GM12878 (cell line): ENCODE results near the gene BCAN. TPM values are rescaled to one million over a fixed set of nuclear protein-coding genes. Genes with fewer than 3 reads are reported as not detected.

Experiments
- ATAC-seq: fragments of 200-7000 bp; cut with Tn5 transposase; 3 replicates; pipeline ENCODE4 v1.9.1; 2020; ENCODE audit warnings: mild to moderate bottlenecking, moderate library complexity
- BruUV-seq: library from RNA; stranded (reverse); fragments of 400-500 nt; replicated peaks from 2 replicates; lab custom pipeline; 2021; lab: Mats Ljungman, UMichigan
- CTCF ChIA-PET: fragments of 300-600 bp; sonication (Branson Sonifier 250); formaldehyde crosslinking; extraction: SDS; loops from one replicate; lab custom pipeline; 2021; ENCODE audit warnings: inconsistent platforms; lab: Yijun Ruan, JAX
- POLR2A ChIA-PET: fragments of 350-600 bp; formaldehyde crosslinking; extraction: SDS; loops from one replicate; lab custom pipeline; 2021; ENCODE audit warnings: inconsistent platforms; lab: Charles Lee
- RAD21 ChIA-PET: fragments of 300-600 bp; sonication (Branson Sonifier 250); formaldehyde crosslinking; loops from one replicate; lab custom pipeline; 2023; ENCODE audit warnings: antibody characterized with exemption; ENCODE audit not compliant: unreplicated experiment; lab: Charles Lee
- SMC1A ChIA-PET: fragments of 300-600 bp; sonication (Branson Sonifier 250); formaldehyde crosslinking; loops from one replicate; lab custom pipeline; 2023; ENCODE audit not compliant: unreplicated experiment, uncharacterized antibody; lab: Charles Lee
- DNase-seq: peaks from one replicate; pipeline ENCODE4 v3.0.0-alpha.2; 2011; ENCODE audit warnings: low read depth, low spot score
- FAIRE-seq: peaks from 3 replicates; lab custom pipeline; 2011; peaks lifted over from hg19 to GRCh38; lab: Jason Lieb, UNC
- H2AFZ ChIP-seq: 2 replicates; pipeline ENCODE4 v1.6.0; 2011; ENCODE audit warnings: low read depth, low read length, control low read depth; ENCODE audit not compliant: control insufficient read depth
- H3K27ac ChIP-seq: 2 replicates; pipeline ENCODE4 v1.5.1; 2011; ENCODE audit warnings: control low read depth; ENCODE audit not compliant: control insufficient read depth, insufficient read depth
- H3K27me3 ChIP-seq, 2 experiments: replicated peaks in 1 of 2; 2 replicates each; pipeline versions ENCODE4 v1.6.0 to v1.6.1; 2011; ENCODE audit warnings: low read length in 1 of 2; ENCODE audit not compliant: control insufficient read depth in 2 of 2, insufficient read depth in 2 of 2
- H3K36me3 ChIP-seq, 2 experiments: 2 replicates each; pipeline ENCODE4 v1.5.1; 2011; ENCODE audit warnings: low read length in 1 of 2; ENCODE audit not compliant: control insufficient read depth in 2 of 2, insufficient read depth in 2 of 2
- H3K4me1 ChIP-seq: 2 replicates; pipeline ENCODE4 v1.6.1; 2011; ENCODE audit warnings: mild to moderate bottlenecking, low read length, moderate library complexity, mixed read lengths; ENCODE audit not compliant: control insufficient read depth, insufficient read depth
- H3K4me2 ChIP-seq: 2 replicates; pipeline ENCODE4 v1.6.0; 2011; ENCODE audit warnings: control low read depth; ENCODE audit not compliant: control insufficient read depth, insufficient read depth
- H3K4me3 ChIP-seq: fragments of 200-600 bp; sonication (generic); 2 replicates; pipeline ENCODE4 v1.5.1; 2016
- H3K79me2 ChIP-seq: 2 replicates; pipeline ENCODE4 v1.6.0; 2011; ENCODE audit warnings: low read length; ENCODE audit not compliant: control insufficient read depth, insufficient read depth
- H3K9ac ChIP-seq: 2 replicates; pipeline ENCODE4 v1.8.0; 2011; ENCODE audit warnings: low read length, control low read depth, mixed read lengths; ENCODE audit not compliant: control insufficient read depth, insufficient read depth
- H3K9me3 ChIP-seq: replicated peaks from 3 replicates; pipeline ENCODE4 v1.5.1; 2011; ENCODE audit warnings: mild to moderate bottlenecking, low read length; ENCODE audit not compliant: control insufficient read depth, insufficient read depth
- H4K20me1 ChIP-seq: 2 replicates; pipeline ENCODE4 v1.6.0; 2011; ENCODE audit not compliant: control insufficient read depth, insufficient read depth
- POLR2A ChIP-seq: IDR thresholded peaks from 2 replicates; pipeline ENCODE4 v1.6.1; 2011; ENCODE audit warnings: low read depth, mild to moderate bottlenecking, low read length
- SREBF2 ChIP-seq: IDR thresholded peaks from 2 replicates; pipeline ENCODE4 v1.6.1; 2012; ENCODE audit warnings: mild to moderate bottlenecking, low read length
- WRNIP1 ChIP-seq: IDR thresholded peaks from 2 replicates; pipeline ENCODE4 v1.6.1; 2011; ENCODE audit warnings: low read depth, low read length, improper control_type of control experiment, borderline replicate concordance
- ZNF274 ChIP-seq: IDR thresholded peaks from one replicate; pipeline ENCODE4 v1.8.0; 2011; ENCODE audit not compliant: insufficient read length, insufficient read depth
- WGBS: methylation state at CpG from one replicate; pipeline ENCODE4 v1.1.6; 2016; ENCODE audit warnings: low lambda C conversion rate; ENCODE audit not compliant: insufficient replicate concordance, insufficient coverage; ENCODE audit errors: missing lambda C conversion rate; 5-methylcytosine and 5-hydroxymethylcytosine counted together
- in situ Hi-C: fragments of 300-500 bp; cut with MboI; formaldehyde crosslinking; loops from 9 replicates; pipeline ENCODE4 v1.14.3; 2018; ENCODE audit warnings: mixed read lengths
- intact Hi-C: fragments of 100-400 bp; cut with micrococcal nuclease; formaldehyde crosslinking; loops from one replicate; pipeline ENCODE4 v1.14.2; 2022; ENCODE audit not compliant: unreplicated experiment
- polyA plus RNA-seq, 11 experiments: library from polyadenylated mRNA; depleted of rRNA in 4 of 11; unstranded in 6 of 11; stranded (reverse) in 5 of 11; fragments of >200 nt; fragmentation: Nextera tagmentation in 4 of 11; fragmentation: Illumina TruSeq in 1 of 11; extraction: Ambion mirVana in 4 of 11; extraction: Trizol in 1 of 11; gene quantifications; 1 replicate in 1 of 11; 2 replicates in 10 of 11; pipeline versions ENCODE4 v1.2.1 to v1.2.3, GENCODE V29; 2011 to 2016; ENCODE audit warnings: inconsistent platforms in 2 of 11, missing spikeins in 2 of 11, low read depth in 1 of 11
- total RNA-seq, 4 experiments: library from RNA; depleted of rRNA in 3 of 4; stranded (reverse); fragments of >200 nt in 3 of 4; fragmentation: Illumina TruSeq in 1 of 4; extraction: Trizol in 1 of 4; gene quantifications; 2 replicates each; pipeline versions ENCODE4 v1.2.1 to v1.2.3, GENCODE V29; 2013 to 2021

BCAN gene
- total and polyA plus RNA-seq, 10 of the 15 experiments (the other 5 are each of a cell fraction or from before 2014, with no cell fraction given) = 0.05 to 1.3 (median 0.18) TPM; not detected in 1

DNA sequence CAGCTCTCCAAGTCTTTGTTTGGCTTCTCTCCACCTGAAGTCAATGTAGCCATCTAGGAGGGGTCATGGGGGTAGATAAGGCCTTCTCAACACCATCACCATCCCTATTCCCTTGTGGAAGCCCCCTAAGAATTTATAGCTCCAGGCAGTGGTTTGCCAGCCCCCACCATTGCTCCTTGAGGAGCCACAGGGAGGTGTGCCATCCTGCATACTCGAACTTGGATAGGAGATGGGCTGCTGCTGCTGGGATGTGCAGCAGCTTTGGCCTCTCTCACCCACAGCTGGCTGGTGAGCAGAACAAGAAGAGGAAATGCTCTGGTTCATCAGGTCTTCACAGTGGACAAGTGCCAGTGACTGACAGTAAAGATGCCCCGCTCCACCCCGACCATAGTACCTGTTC lies 45.5 kb upstream of the BCAN start:
- intact Hi-C loops = no loop called here
- H3K79me2 ChIP-seq = peaks cover 34% of the 10 kb centered on the region
- CTCF ChIA-PET = interaction anchor here (1.8 kb wide), 1 partner anchor 12 kb away, joined by 9 read pairs; no protein-coding TSS in a partner anchor
- FAIRE-seq = no peak
- H3K36me3 ChIP-seq = peaks cover 27 to 31% of the 10 kb centered on the region in 2 experiments; a peak in 3 of 4 replicates
- no peaks in the 10 kb centered on the region for H3K9me3 ChIP-seq
- no peak overlapping the region for H3K4me3 ChIP-seq
- no peak for TF ChIP-seq SREBF2
- H3K9ac ChIP-seq = no peak overlapping the region
- SMC1A ChIA-PET = interaction anchor here (0.8 to 1.0 kb wide), 2 partner anchors 100 to 102 kb away, joined by 3 to 4 read pairs; no protein-coding TSS in a partner anchor
- no peak overlapping the region for H3K4me2 ChIP-seq
- no peak overlapping the region for H3K27ac ChIP-seq
- no peaks in the 10 kb centered on the region for H4K20me1 ChIP-seq
- H3K4me1 ChIP-seq = peaks cover 3% of the 10 kb centered on the region
- ATAC-seq = no peak
- in situ Hi-C loops = no loop called here
- RAD21 ChIA-PET = no interaction called here
- POLR2A ChIA-PET = interaction anchor here (0.5 kb wide), 1 partner anchor 152 kb away, joined by 5 read pairs; no protein-coding TSS in a partner anchor
- 98% methylated on average over 3 of the region's 3 CpGs for WGBS
- no TSS peak for BruUV-seq
- DNase-seq = no peak
- no peaks in the 10 kb centered on the region for H3K27me3 ChIP-seq
- no peak overlapping the region for H2AFZ ChIP-seq

DNA sequence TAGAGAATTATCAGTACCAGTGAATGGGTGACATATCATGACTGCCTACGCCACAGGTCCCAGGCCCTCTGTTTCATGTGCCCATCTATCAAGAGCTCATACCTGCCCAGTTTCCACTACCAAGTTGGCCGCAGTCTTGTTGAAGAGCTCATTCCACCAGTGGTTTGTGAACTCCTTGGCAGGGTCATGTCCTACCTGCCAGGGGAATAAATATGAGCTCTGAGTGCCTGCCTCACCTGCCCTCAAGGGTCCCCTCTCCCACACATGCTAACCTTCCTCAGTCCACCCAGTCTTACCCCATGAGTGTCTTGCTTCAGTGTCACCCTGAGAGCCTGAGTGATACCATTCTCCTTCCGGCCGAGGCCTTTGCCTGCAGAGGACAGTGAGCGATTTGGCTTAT lies 43.8 kb upstream of the BCAN start:
- ChIA-PET POLR2A (no interaction called here), CTCF (interaction anchor here (1.1 to 4.9 kb wide), 6 partner anchors 10 to 152 kb away, joined by 3 to 22 read pairs (median 4); no protein-coding TSS in a partner anchor), SMC1A (interaction anchor here (0.6 kb wide), 1 partner anchor 663 kb away, joined by 3 read pairs; no protein-coding TSS in a partner anchor), RAD21 (interaction anchor here (1.0 kb wide), 1 partner anchor 113 kb away, joined by 3 read pairs; no protein-coding TSS in a partner anchor)
- ATAC-seq (no peak), DNase-seq (no peak), FAIRE-seq (no peak)
- no peak for TF ChIP-seq WRNIP1
- 0 out of 2 replicates have a peak, but pooled peaks have one; percentile 29 for TF ChIP-seq POLR2A
- TF ChIP-seq ZNF274 = no peak
- in situ Hi-C loops = no loop called here
- Histone ChIP-seq H3K27me3 (no peaks in the 10 kb centered on the region), H3K4me2 (no peak overlapping the region), H3K4me3 (no peak overlapping the region), H4K20me1 (no peaks in the 10 kb centered on the region), H3K36me3 (peaks cover 27 to 31% of the 10 kb centered on the region in 2 experiments; a peak in 3 of 4 replicates), H3K9ac (no peak overlapping the region), H3K4me1 (peaks cover 9% of the 10 kb centered on the region), H2AFZ (no peak overlapping the region), H3K79me2 (peaks cover 32% of the 10 kb centered on the region), H3K9me3 (no peaks in the 10 kb centered on the region), H3K27ac (no peak overlapping the region)
- WGBS = 95% methylated on average over 5 of the region's 5 CpGs
- intact Hi-C loops = no loop called here
- TSS peak; percentile 0 for BruUV-seq
